T-helper 2 cell (primary cell): ENCODE measurements around the gene UPK2.

Experiments used
- DNase-seq, 5 experiments: peaks; one replicate each; pipeline versions ENCODE4 v3.0.0 to v3.0.0-alpha.2; 2012 to 2022
- total RNA-seq, 2 donors: gene quantifications; one replicate each; lab custom pipeline; 2026; lab: John Stamatoyannopoulos, UW

The UPK2 gene
- 0.20 to 0.31 reads per million in 2 donors for total RNA-seq

- peak; percentile 71 to 84 (median 79) for DNase-seq
Observed at GRCh38 chr11:118956094-118956846, at the start of gene UPK2. TSS of gene UPK2 (plus strand) at chr11:118956298. CDS start at chr11:118956351, 53 bp downstream.

GRCh38 chr11:118907051-118908042, 48.8 kb upstream of the UPK2 start:
- DNase-seq = peak; percentile 58 to 84 (median 78)

GRCh38 chr11:118908264-118908663, 47.8 kb upstream of the UPK2 start:
- no peak for DNase-seq

- DNase-seq = no peak
Observed at GRCh38 chr11:118908901-118909618, 47.0 kb upstream of the UPK2 start.

GRCh38 chr11:118909619-118910308, 46.3 kb upstream of the UPK2 start:
- no peak for DNase-seq

GRCh38 chr11:118910309-118911112, 45.6 kb upstream of the UPK2 start:
- DNase-seq = peak in 3 of 5 experiments; percentile 41 to 71 (median 47)

GRCh38 chr11:118911113-118911879, 44.8 kb upstream of the UPK2 start:
- no peak for DNase-seq

GRCh38 chr11:118911880-118912741, 44.0 kb upstream of the UPK2 start:
- peak; percentile 31 to 70 (median 56) for DNase-seq

GRCh38 chr11:118912742-118913410, 43.2 kb upstream of the UPK2 start:
- DNase-seq = peak in 2 of 5 experiments; percentile 4 to 48

GRCh38 chr11:118913411-118914125, 42.5 kb upstream of the UPK2 start:
- DNase-seq = peak in 3 of 5 experiments; percentile 26 to 79 (median 65)

GRCh38 chr11:118914178-118914918, 41.8 kb upstream of the UPK2 start:
- peak; percentile 38 to 95 (median 70) for DNase-seq

GRCh38 chr11:118914987-118915386, 41.1 kb upstream of the UPK2 start:
- peak in 1 of 5 experiments; percentile 52 for DNase-seq

GRCh38 chr11:118915396-118915795, 40.7 kb upstream of the UPK2 start:
- no peak for DNase-seq

GRCh38 chr11:118915941-118916841, 39.9 kb upstream of the UPK2 start:
- no peak for DNase-seq

- DNase-seq = no peak
Observed at GRCh38 chr11:118916842-118917388, 39.2 kb upstream of the UPK2 start.
